Measurements from ENCODE around the gene ZNF330. TPM values are rescaled to one million over a fixed set of nuclear protein-coding genes. Genes with fewer than 3 reads are reported as not detected.

The ZNF330 gene
- total and polyA plus RNA-seq, 2 of the 4 experiments (the other 2 are of a cell fraction) = 27.2 to 34.1 TPM

GRCh38 chr4:141283152-141283551, 62.5 kb downstream of the ZNF330 start:
- H3K18ac ChIP-seq (ENCODE audit: low read depth, low read length) = no peak overlapping the region
- H3K9me1 ChIP-seq (ENCODE audit: insufficient read depth, low read length) = no peaks in the 10 kb centered on the region
- H3K9me3 ChIP-seq (ENCODE audit: control insufficient read depth, insufficient read depth, low read length) = no peaks in the 10 kb centered on the region
- dilution Hi-C loops (cut with HindIII; ENCODE audit: low sequenced_read_pairs, unreplicated experiment) (no loop called here), in situ Hi-C loops (cut with MboI; ENCODE audit: low sequenced_read_pairs) (no loop called here), intact Hi-C loops (cut with micrococcal nuclease) (no loop called here)
- H3K27ac ChIP-seq (ENCODE audit: insufficient read depth, low read length) = no peak overlapping the region
- no peak overlapping the region for H2BK15ac ChIP-seq (ENCODE audit: low read depth, low read length)
- H2BK20ac ChIP-seq (ENCODE audit: low read depth, low read length) = no peak overlapping the region
- H3K27me3 ChIP-seq (ENCODE audit: control insufficient read depth, insufficient read depth, low read length) = no peaks in the 10 kb centered on the region
- no peak overlapping the region for H2AFZ ChIP-seq (replicated peaks; ENCODE audit: low read length, poor library complexity)
- no peak overlapping the region for H2BK5ac ChIP-seq (ENCODE audit: low read depth, low read length, poor library complexity, severe bottlenecking)
- BruUV-seq (replicated peaks) = no TSS peak
- no peak for DNase-seq
- H3K36me3 ChIP-seq (ENCODE audit: control insufficient read depth, insufficient read depth, low read length) = no peaks in the 10 kb centered on the region
- no peaks in the 10 kb centered on the region for H3K4me1 ChIP-seq (ENCODE audit: control insufficient read depth, insufficient read depth, low read length)
- TF ChIP-seq RFX5 (IDR thresholded peaks at IDR 0.05; ENCODE audit: low read depth, low read length) (no peak), POLR2A (IDR thresholded peaks at IDR 0.05; ENCODE audit: low read depth, low read length) (no peak), MXI1 (IDR thresholded peaks at IDR 0.05; ENCODE audit: borderline replicate concordance, low read depth, low read length) (no peak), SMC3 (IDR thresholded peaks at IDR 0.05; ENCODE audit: low read depth, low read length) (no peak), CEBPB (IDR thresholded peaks at IDR 0.05; ENCODE audit: low read depth, low read length) (no peak), USF2 (IDR thresholded peaks at IDR 0.05; ENCODE audit: low read depth, low read length) (no peak), BHLHE40 (IDR thresholded peaks at IDR 0.05; ENCODE audit: low read depth, low read length) (no peak), RCOR1 (IDR thresholded peaks at IDR 0.05; ENCODE audit: insufficient replicate concordance, low read length) (no peak), NFE2L2 (IDR thresholded peaks at IDR 0.05; ENCODE audit: low read depth, low read length) (no peak)
- ATAC-seq (ENCODE audit: low read depth) = no peak
- no peak overlapping the region for H3K4me3 ChIP-seq (ENCODE audit: insufficient read depth, low read depth, low read length)
- no peak overlapping the region for H4K91ac ChIP-seq (ENCODE audit: insufficient read depth, low read depth, low read length)
- no peak overlapping the region for H2AK9ac ChIP-seq (replicated peaks; ENCODE audit: low read depth, low read length, poor library complexity)
- no peaks in the 10 kb centered on the region for H4K20me1 ChIP-seq (ENCODE audit: insufficient read depth, low read length)
- no peak overlapping the region for H2AK5ac ChIP-seq (ENCODE audit: low read depth, low read length)
- no peaks in the 10 kb centered on the region for H3K79me1 ChIP-seq (ENCODE audit: low read depth in 1 of 2, low read length in 2 of 2)
- no peak overlapping the region for H4K5ac ChIP-seq (ENCODE audit: low read depth, low read length)
- ChIA-PET POLR2A (ENCODE audit: unreplicated experiment) (no interaction called here), CTCF (interaction anchor here (1.6 kb wide), 1 partner anchor 24 kb away, joined by 4 read pairs; no protein-coding TSS in a partner anchor)
- no peak overlapping the region for H3K56ac ChIP-seq (ENCODE audit: extremely low read depth, insufficient read depth, low read length)
- WGBS, 2 experiments (ENCODE audit: extremely low coverage in 2 of 2, insufficient read length in 1 of 2) = no CpG with 5 or more reads among the region's 2 CpGs
- H3K4me2 ChIP-seq (ENCODE audit: low read depth, low read length) = no peak overlapping the region
- H2BK120ac ChIP-seq (ENCODE audit: low read depth, low read length) = no peak overlapping the region
- no peak overlapping the region for H4K8ac ChIP-seq (ENCODE audit: low read depth in 2 of 2, low read length in 2 of 2)
- no peak overlapping the region for H3K9ac ChIP-seq (ENCODE audit: low read depth, low read length)
- H3K14ac ChIP-seq (replicated peaks; ENCODE audit: low read depth, low read length) = no peak overlapping the region
- H3K23ac ChIP-seq (ENCODE audit: low read depth, low read length) = no peak overlapping the region
- H3K4ac ChIP-seq (ENCODE audit: low read depth, low read length) = no peak overlapping the region

Data from IMR-90 (cell line).